HG02623 (cell line): ENCODE data around the gene SLC6A6.
"Not testable (repeated sequence)": the region's sequence is repeated elsewhere in the genome, so short reads cannot be mapped to it uniquely, and the experiment has no call there.

Experiments
- ATAC-seq: cut with Tn5 transposase; IDR thresholded peaks from one replicate; pipeline ENCODE4 v1.9.1; 2021; ENCODE audit warnings: moderate library complexity; ENCODE audit not compliant: unreplicated experiment

SLC6A6 gene

GRCh38 chr3:14434126-14434497, 31.7 kb downstream of the SLC6A6 start:
- no peak for ATAC-seq

GRCh38 chr3:14434498-14435151, 32.2 kb downstream of the SLC6A6 start:
- ATAC-seq = no peak

GRCh38 chr3:14435175-14436014, 33.0 kb downstream of the SLC6A6 start:
- no peak for ATAC-seq

GRCh38 chr3:14436954-14437281, 34.5 kb downstream of the SLC6A6 start:
- no peak for ATAC-seq

- ATAC-seq = not testable (repeated sequence)
Observed at GRCh38 chr3:14437705-14438104, 35.3 kb downstream of the SLC6A6 start.

GRCh38 chr3:14438262-14438661, 35.9 kb downstream of the SLC6A6 start:
- ATAC-seq = no peak

- no peak for ATAC-seq
Observed at GRCh38 chr3:14438929-14439328, 36.5 kb downstream of the SLC6A6 start.

GRCh38 chr3:14439501-14440167, 37.2 kb downstream of the SLC6A6 start:
- no peak for ATAC-seq

GRCh38 chr3:14440168-14440518, 37.7 kb downstream of the SLC6A6 start:
- ATAC-seq = no peak

- ATAC-seq = no peak
Observed at GRCh38 chr3:14440531-14441239, 38.3 kb downstream of the SLC6A6 start.

GRCh38 chr3:14441240-14441919, 39.0 kb downstream of the SLC6A6 start:
- no peak for ATAC-seq

- no peak for ATAC-seq
Observed at GRCh38 chr3:14441920-14442300, 39.5 kb downstream of the SLC6A6 start.

- ATAC-seq = no peak
Observed at GRCh38 chr3:14444380-14444779, 42.0 kb downstream of the SLC6A6 start.

GRCh38 chr3:14445773-14446172, 43.4 kb downstream of the SLC6A6 start:
- ATAC-seq = no peak

- no peak for ATAC-seq
Observed at GRCh38 chr3:14446988-14447570, 44.7 kb downstream of the SLC6A6 start.

GRCh38 chr3:14448063-14448462, 45.7 kb downstream of the SLC6A6 start:
- ATAC-seq = no peak

GRCh38 chr3:14448756-14449727, 46.6 kb downstream of the SLC6A6 start:
- no peak for ATAC-seq

- no peak for ATAC-seq
Observed at GRCh38 chr3:14450506-14450905, 48.1 kb downstream of the SLC6A6 start.

GRCh38 chr3:14450922-14451606, 48.7 kb downstream of the SLC6A6 start:
- no peak for ATAC-seq
